ENCODE measurements around the gene BOD1L1.

BOD1L1 gene

GRCh38 chr4:13558881-13559280 is 68.6 kb downstream of the BOD1L1 start:
- no peak for DNase-seq (ENCODE audit: low read depth)

DNA sequence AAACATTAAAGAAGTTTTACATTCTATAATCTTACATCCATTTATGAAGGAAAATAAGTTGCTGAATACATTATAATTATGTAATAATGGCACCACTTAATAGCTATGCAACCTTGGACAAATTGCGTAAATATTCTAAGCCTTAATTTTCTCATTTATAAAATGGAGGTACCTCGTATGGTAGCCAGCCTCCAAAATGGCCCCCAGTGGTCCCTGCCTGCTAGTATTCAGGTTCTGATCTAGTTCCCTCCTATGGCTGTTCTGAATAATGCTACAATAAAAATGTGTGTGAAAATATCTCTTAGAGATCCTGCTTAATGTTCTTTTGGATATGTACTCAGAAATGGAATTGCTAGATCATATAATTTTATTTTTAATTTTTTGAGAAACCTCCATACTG is 72.2 kb downstream of the BOD1L1 start:
- DNase-seq (ENCODE audit: low read depth) = no peak

DNA sequence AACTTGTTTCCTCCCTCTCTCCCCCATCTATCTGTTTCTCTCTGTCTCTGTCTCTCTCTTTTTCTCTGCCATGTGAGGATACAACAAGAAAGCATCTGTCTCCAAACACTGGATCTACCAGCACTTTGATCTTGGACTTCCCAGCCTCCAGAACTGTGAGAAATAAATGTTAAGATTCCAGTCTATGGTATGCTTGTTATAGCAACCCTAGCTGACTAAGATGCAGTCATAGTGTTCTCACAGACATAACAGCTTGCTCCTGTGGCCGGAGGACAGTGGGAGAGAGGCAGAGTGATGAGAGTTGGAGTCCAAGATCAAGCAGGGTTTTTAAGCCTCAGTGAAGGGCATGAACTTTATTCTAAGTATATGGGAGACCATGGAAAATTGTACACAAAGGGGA is 74.4 kb downstream of the BOD1L1 start:
- DNase-seq (ENCODE audit: low read depth) = no peak

GRCh38 chr4:13548984-13549546 is 78.5 kb downstream of the BOD1L1 start:
- DNase-seq (ENCODE audit: low read depth) = peak; percentile 31

DNA sequence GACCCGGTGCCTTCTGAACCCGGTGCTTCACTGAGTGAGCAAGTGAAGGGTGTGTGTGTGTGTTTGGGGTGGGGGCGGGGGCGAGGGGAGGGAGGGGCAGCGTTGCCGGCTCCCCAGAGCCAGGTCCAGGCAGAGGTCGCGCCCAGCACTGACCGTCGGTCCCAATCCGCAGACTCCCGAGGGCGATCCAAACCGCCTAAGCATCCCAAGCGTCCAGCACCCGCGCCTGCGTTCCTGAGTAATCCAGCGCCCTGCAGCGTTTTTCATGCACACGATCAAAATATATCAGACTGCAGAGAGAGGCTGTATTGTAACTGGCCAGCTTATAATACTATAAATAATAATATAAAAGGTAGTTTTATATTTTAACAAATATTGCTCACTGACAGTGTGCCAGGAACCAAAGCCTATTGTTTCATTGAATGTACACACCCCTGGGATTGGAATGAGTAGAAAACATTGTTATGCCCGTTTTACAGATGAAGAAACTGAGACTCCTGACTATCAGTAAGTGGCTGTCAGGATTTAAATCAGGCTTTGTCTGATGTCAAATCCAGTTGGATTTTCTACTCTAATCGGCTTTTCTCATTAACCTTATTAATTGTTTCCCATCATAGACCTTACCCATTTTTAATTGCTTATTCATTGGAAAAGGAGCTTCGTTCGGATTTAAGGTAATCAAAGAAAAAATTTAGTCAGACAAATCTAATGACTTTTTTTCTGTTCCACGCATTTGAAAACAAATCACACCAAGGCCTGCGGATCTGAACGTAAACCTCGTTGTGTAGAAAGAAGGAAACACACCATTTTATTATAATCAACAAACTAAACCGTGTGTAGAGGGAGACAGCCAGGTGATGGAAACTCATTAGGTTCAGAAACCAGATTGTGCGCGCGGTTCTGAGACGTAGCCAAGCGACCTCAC is 79.2 kb downstream of the BOD1L1 start:
- DNase-seq (ENCODE audit: low read depth) = no peak

DNA sequence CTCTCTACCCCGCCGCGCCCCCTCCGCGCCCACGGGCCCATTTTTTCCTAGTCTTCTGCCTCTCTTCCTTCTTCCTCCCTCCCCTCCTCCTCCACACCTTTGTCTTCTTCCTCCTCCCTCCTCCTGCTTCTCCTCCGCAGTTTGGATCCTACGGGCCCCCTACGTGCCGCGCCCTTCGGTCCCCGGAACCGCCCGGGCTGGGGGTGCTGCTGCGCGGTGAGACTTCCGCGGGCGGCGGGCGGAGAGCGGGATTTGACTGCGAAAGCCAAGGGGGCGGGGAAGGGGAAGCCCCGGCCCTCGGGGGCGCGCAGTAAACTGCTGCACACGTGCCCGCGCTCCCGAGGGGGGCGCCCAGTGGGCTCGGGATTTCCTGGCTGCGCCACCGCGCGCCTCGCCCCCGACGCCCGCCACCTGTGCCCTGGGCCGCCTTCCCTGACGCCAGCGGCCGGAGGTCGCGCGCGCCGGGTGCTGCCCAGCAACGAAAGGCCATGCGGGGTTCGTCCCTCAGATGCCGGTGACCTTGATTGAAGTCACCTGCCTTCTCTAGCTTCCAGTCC is 80.0 kb downstream of the BOD1L1 start:
- no peak for DNase-seq (ENCODE audit: low read depth)

GRCh38 chr4:13546941-13547484 is 80.5 kb downstream of the BOD1L1 start:
- no peak for DNase-seq (ENCODE audit: low read depth)

DNA sequence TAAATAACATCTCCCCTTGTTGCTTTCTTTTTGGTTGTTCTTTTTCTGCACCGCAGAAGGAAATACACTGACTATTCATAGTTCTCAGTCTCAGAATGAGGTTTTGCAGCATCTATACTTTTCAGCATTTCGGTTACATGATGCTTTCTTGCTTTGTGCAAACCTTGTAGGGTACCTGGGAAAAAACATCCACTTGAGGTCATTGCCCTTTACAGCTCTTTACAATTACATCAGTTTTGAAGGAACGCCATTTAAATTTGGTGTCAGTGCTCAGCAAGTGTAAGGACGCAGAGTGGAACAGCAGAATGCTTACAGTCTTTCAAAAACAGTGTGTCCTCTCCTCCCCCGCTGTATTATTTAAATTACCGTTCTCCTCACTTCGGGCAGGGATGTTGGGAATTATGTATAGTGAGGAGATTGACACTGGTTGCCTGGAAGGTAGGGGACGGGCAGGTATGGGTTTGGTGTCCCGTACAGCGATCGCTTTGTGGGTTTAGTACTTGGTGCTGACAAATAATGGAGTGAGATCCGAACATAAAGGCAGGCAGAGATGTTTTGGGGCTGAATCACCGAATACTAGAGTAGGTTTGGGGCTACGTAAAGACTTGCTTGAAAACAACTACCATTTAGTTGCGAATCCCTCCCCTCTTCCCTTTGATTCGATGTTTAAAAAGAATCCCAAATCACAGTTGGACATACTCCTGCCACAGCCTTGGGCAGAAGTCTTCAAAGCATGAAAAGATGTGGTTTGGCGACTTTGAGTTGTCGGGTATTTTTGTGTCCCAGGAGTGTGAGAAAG is 81.2 kb downstream of the BOD1L1 start:
- DNase-seq (ENCODE audit: low read depth) = no peak

GRCh38 chr4:13545394-13545808 is 82.1 kb downstream of the BOD1L1 start:
- no peak for DNase-seq (ENCODE audit: low read depth)

DNA sequence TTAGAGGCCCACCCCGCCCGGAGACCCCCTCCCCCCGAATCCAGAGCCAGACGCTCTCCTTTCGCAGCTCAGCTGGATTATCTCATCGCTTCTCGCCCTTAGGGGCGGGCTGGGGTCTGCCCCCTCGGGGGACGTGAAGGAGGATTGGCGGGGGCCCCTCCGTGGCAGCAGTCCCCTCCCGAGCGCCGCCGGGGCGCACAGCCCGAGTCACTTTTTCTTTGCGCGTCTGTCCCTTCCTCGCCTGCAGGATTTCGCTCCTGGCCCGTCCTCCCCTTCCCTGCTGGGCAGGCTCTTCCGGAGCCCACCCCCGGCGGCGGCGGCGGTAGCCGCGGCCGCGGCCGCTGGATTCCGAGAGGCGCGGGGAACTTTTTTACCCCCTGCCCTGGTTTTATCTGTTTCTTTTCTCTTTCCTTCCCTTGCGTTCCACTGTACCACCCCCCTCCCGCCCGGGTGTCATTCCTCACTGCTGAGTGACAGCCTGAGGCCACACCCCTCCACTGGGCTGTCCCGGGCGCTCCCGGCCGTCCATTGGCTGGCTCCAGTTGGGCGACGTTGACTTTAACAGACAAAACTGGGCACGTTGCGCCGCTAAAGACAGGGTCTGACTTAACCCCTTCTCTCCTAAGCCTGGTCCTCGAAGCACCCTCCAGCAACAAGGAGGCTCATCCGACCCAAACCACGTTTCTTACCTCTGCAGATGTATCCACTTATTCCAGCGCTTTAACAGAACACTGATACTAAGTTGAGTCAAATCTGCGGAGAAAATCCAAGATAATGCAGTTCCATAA is 82.7 kb downstream of the BOD1L1 start:
- no peak for DNase-seq (ENCODE audit: low read depth)

DNA sequence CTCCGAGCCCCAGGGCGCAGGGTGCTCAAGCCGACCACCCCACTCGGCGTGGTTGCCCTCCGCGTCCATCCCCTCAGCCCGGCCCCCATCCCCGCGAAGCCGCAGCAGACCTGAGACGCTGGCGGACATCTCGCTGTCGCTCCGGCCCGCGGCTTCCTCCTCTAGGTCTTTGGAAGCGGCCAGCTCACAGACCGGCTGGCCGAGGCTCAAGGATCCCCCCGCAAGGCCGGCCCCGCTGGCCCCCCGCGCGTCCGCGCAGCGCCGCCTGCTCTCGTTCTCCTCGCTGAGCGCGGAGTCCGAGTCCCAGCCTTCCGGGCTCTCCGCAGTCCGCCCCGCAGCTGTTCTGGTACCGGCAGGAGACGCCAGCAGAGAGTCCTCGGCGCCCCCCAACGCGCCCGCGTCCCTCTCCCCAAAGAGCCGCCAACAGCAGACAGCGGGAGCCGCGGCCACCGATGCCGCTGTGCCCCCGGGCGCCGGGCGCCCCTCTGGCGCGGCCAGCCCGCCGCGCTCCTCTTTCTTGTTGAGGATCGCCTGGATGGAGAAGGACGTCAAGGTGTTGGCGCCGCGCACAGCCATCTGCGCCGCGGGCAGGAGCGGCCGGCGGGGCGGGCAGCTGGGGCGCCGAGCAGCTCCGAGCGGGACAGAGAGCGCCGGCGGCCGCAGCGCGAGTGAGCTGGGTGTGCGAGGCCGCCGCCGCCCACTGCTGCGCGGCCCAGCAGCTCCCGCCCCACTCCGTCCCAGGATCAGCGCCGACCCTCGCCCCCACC is 83.5 kb downstream of the BOD1L1 start, which contains the start of gene NKX3-2:
NKX3-2 (minus strand) TSS at position 670 of the 767 bp plus-strand sequence; CDS start at position 576, 94 bp downstream.
- DNase-seq (ENCODE audit: low read depth) = no peak

- DNase-seq (ENCODE audit: low read depth) = no peak
These were observed 84.3 kb downstream of the BOD1L1 start for GRCh38 chr4:13543032-13543838.

- no peak for DNase-seq (ENCODE audit: low read depth)
These were observed 84.9 kb downstream of the BOD1L1 start for GRCh38 chr4:13542577-13543031.

GRCh38 chr4:13541720-13542576 is 85.6 kb downstream of the BOD1L1 start:
- DNase-seq (ENCODE audit: low read depth) = no peak

DNA sequence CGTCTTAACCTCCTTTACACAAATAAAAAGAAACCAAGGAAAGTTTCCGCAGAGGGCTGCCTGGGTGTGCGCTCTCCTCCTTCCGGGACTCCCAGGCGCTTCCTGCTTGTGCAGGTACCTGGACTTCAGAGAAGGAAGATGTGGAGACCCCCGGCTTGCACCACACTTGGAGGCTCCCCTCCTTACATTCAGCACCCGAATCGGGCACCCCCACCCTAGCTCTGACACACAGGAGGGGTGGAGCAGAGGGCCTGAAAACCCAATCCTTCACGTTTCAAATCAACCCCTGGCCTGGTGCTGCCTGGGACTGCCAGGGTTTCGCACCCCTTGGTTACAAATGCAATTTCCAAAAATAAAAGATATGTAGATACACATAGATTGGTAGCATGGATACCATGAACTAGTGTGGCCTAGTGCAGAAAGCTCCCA is 86.3 kb downstream of the BOD1L1 start:
- DNase-seq (ENCODE audit: low read depth) = no peak

GRCh38 chr4:13540446-13541175 is 86.9 kb downstream of the BOD1L1 start:
- DNase-seq (ENCODE audit: low read depth) = no peak

DNA sequence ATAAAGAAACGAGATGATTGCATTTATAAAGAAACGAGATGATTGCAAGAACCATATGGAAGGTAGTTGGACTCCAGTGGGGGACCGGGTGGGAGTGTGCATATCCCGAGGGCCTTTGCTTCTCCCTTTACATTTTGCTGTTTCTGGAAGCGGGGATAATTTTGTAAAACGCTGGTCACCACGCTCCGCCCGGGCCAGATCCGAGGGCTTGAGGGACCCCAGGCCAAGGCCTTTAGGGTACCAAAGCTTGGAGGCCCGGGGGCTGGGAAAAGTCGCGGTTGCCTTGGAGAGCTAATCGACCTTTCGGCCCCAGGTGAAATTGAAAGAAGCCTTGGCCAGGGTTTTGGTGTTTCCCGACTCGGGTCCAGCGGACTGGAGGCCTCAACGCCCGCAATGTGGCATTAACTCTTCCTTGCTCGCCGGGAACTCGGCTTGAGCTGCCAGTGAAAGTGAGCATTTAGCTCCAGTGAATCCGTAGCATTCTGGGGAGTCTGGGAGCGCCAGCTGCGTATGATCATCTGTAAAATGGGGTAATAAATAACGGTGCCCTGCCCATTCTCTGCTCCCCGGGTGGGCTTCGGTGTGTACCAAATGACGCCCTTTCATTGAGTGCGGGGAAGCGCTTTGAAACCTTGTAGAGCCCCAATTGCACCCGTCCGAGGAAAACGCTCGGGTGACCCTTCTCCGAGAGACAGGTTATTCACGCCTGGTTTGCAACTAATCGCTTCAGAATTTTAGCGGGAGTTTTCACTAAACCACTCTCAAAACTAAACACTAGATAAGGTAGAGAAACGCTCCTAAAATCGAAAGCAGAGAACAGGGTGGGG is 87.7 kb downstream of the BOD1L1 start:
- DNase-seq (ENCODE audit: low read depth) = no peak

Measured in GM04504 (cell line).